ENCODE measurements around the gene MAN2B1.

DNA sequence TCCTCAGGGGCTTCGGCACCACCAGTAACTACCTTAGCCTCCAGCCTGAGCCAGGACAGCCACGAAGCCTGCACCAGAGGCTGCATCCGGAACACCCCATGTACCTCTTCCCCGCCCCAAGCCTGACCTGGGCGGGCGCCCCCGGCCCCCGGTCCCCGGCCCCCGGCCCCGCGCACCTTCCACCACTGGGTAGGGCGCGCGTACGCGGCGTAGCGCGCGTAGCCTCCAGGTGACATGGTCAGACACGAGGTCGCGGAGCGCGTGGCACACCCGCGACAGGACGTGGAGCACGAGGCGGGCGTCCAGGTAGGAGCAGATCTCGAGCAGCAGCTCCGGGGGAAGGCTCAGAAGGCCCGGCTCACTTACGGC lies 29.4 kb upstream of the MAN2B1 start:
- TF ChIP-seq, protein P1, sequence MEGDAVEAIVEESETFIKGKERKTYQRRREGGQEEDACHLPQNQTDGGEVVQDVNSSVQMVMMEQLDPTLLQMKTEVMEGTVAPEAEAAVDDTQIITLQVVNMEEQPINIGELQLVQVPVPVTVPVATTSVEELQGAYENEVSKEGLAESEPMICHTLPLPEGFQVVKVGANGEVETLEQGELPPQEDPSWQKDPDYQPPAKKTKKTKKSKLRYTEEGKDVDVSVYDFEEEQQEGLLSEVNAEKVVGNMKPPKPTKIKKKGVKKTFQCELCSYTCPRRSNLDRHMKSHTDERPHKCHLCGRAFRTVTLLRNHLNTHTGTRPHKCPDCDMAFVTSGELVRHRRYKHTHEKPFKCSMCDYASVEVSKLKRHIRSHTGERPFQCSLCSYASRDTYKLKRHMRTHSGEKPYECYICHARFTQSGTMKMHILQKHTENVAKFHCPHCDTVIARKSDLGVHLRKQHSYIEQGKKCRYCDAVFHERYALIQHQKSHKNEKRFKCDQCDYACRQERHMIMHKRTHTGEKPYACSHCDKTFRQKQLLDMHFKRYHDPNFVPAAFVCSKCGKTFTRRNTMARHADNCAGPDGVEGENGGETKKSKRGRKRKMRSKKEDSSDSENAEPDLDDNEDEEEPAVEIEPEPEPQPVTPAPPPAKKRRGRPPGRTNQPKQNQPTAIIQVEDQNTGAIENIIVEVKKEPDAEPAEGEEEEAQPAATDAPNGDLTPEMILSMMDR (conservative IDR thresholded peaks at IDR 0.05 in 1 of 2, IDR thresholded peaks at IDR 0.05 in 1 of 2; ENCODE audit: low read depth in 1 of 2, low read length in 2 of 2), result no peak
- no peak for TF ChIP-seq EZH2 (IDR thresholded peaks at IDR 0.05; ENCODE audit: low read length, missing control alignments)

All from fibroblast of lung (primary cell).